Upper lobe of left lung (tissue), 6 donors: ENCODE measurements around the gene RSL1D1. TPM values are rescaled to one million over a fixed set of nuclear protein-coding genes. Genes with fewer than 3 reads are reported as not detected.

Experiments used
- ATAC-seq, 2 donors: fragments of 200-7000 bp; cut with Tn5 transposase; one replicate each; pipeline ENCODE4 v1.9.1; 2022; ENCODE audit warnings: mild to moderate bottlenecking in 2 of 2, moderate library complexity in 2 of 2; ENCODE audit not compliant: low FRiP score in 2 of 2
- DNase-seq, 2 donors: peaks; one replicate each; pipeline ENCODE4 v3.0.0-alpha.2; 2019 to 2020
- H3K27ac ChIP-seq, 4 donors: fragments of 200-600 bp; sonication (generic); one replicate each; pipeline ENCODE4 v1.5.1; 2016 to 2019
- H3K27me3 ChIP-seq, 4 donors: fragments of 200-600 bp; sonication (generic); one replicate each; pipeline ENCODE4 v1.5.1; 2017 to 2019
- H3K36me3 ChIP-seq, 4 donors: fragments of 200-600 bp; sonication (generic); one replicate each; pipeline ENCODE4 v1.5.1; 2016 to 2019
- H3K4me1 ChIP-seq, 4 donors: fragments of 200-600 bp; sonication (generic); one replicate each; pipeline ENCODE4 v1.5.1; 2018 to 2019
- H3K4me3 ChIP-seq, 4 donors: fragments of 200-600 bp; sonication (generic); one replicate each; pipeline ENCODE4 v1.5.1; 2017 to 2019; ENCODE audit warnings: mild to moderate bottlenecking in 2 of 4, moderate library complexity in 1 of 4
- H3K9me3 ChIP-seq, 4 donors: fragments of 200-600 bp; sonication (generic); one replicate each; pipeline ENCODE4 v1.5.1; 2018 to 2019
- CTCF ChIP-seq, 6 experiments: fragments of 450-650 bp in 4 of 6; fragments of 200-600 bp in 2 of 6; sonication (generic) in 2 of 6; IDR thresholded peaks; one replicate each; pipeline ENCODE4 v1.5.1; 2016 to 2019; ENCODE audit warnings: antibody characterized with exemption in 6 of 6
- EP300 ChIP-seq, 4 donors: sonication (generic); formaldehyde crosslinking; IDR thresholded peaks; one replicate each; pipeline ENCODE4 v1.5.1; 2017; ENCODE audit warnings: antibody characterized with exemption in 4 of 4, control low read depth in 2 of 4
- POLR2A ChIP-seq, 4 donors: fragments of 450-650 bp; IDR thresholded peaks; one replicate each; pipeline ENCODE4 v1.5.1; 2016 to 2017; ENCODE audit warnings: antibody characterized with exemption in 4 of 4, mild to moderate bottlenecking in 2 of 4
- POLR2AphosphoS5 ChIP-seq, 2 donors: sonication (generic); formaldehyde crosslinking; IDR thresholded peaks; one replicate each; pipeline ENCODE4 v1.5.1; 2017; ENCODE audit warnings: antibody characterized with exemption in 2 of 2
- WGBS, 2 donors: methylation state at CpG; one replicate each; pipeline ENCODE4 v1.1.5; 2017 to 2018; 5-methylcytosine and 5-hydroxymethylcytosine counted together
- total RNA-seq, 6 donors: library from RNA; depleted of rRNA in 4 of 6; stranded (reverse); fragments of >200 nt in 4 of 6; gene quantifications; one replicate each; pipeline versions ENCODE4 v1.1.0 to v1.2.1, GENCODE V29; 2016 to 2021
- donor health status: DM: no; HTN: no; CAD: no; lungs with moderate emphysema.
- donor health status: DM: no; HTN: yes; CAD: no; lungs with severe emphysema.

The RSL1D1 gene
- total RNA-seq, 6 donors from 2014 or later, result 77.8 to 121 (median 108) TPM

DNA sequence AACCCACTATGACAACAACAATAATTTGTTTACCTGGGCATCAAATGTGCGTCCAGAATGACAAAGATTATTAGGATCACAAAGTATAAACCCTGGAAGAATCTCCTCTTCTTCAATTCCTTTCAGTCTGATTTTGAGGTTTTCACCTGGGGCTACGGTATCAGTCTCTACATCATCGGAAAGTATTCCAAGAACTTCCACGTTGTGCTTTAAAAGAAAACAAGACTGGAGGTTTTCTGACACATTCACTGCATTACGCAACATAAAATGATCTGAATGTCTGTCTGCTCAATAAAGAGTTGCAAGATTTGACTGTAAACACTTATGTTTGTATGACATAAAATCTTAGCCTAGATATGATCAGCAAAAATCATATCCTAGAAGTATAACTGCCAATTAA lies 26.0 kb upstream of the RSL1D1 start:
- Histone ChIP-seq H3K27me3 (no peaks in the 10 kb centered on the region), H3K27ac (no peak overlapping the region), H3K9me3 (no peaks in the 10 kb centered on the region), H3K4me3 (no peak overlapping the region), H3K36me3 (peaks cover 16 to 98% (median 77%) of the 10 kb centered on the region in 4 donors), H3K4me1 (no peaks in the 10 kb centered on the region)
- ATAC-seq, result no peak
- no peak for DNase-seq
- 85 to 88% methylated on average over 5 of the region's 5 CpGs for WGBS, 2 donors
- no peak for TF ChIP-seq POLR2AphosphoS5 (IDR thresholded peaks at IDR 0.05)
- TF ChIP-seq EP300 (IDR thresholded peaks at IDR 0.05), result no peak

- TF ChIP-seq CTCF (IDR thresholded peaks at IDR 0.05), result no peak
- no peak for TF ChIP-seq POLR2AphosphoS5 (IDR thresholded peaks at IDR 0.05)
- no peak for TF ChIP-seq POLR2A (IDR thresholded peaks at IDR 0.05)
- no peak for TF ChIP-seq EP300 (IDR thresholded peaks at IDR 0.05)
- WGBS, 2 donors, result 90 to 93% methylated on average over 11 to 12 of the region's 12 CpGs
- no peaks in the 10 kb centered on the region for H3K9me3 ChIP-seq
- H3K4me1 ChIP-seq, result peaks cover 4 to 7% (median 5%) of the 10 kb centered on the region in 4 donors
- H3K27me3 ChIP-seq, result no peaks in the 10 kb centered on the region
- no peak overlapping the region for H3K4me3 ChIP-seq
- ATAC-seq, result no peak
- H3K36me3 ChIP-seq, result peaks cover 11 to 97% (median 70%) of the 10 kb centered on the region in 4 donors
- DNase-seq, result peak in 1 of 2 donors; percentile 66
- H3K27ac ChIP-seq, result no peak overlapping the region
Observed at GRCh38 chr16:11876306-11876705, 25.0 kb upstream of the RSL1D1 start.

- H3K9me3 ChIP-seq, result no peaks in the 10 kb centered on the region
- H3K4me1 ChIP-seq, result peaks cover 4 to 11% (median 8%) of the 10 kb centered on the region in 4 donors
- DNase-seq (no peak), ATAC-seq (no peak)
- no peak overlapping the region for H3K4me3 ChIP-seq
- H3K36me3 ChIP-seq, result peaks cover 11 to 97% (median 64%) of the 10 kb centered on the region in 4 donors
- H3K27ac ChIP-seq, result no peak overlapping the region
- TF ChIP-seq CTCF (IDR thresholded peaks at IDR 0.05), result no peak
- no peak for TF ChIP-seq POLR2AphosphoS5 (IDR thresholded peaks at IDR 0.05)
- no peak for TF ChIP-seq EP300 (IDR thresholded peaks at IDR 0.05)
- TF ChIP-seq POLR2A (IDR thresholded peaks at IDR 0.05), result no peak
- WGBS, 2 donors, result 84 to 89% methylated on average over 5 of the region's 5 CpGs
- no peaks in the 10 kb centered on the region for H3K27me3 ChIP-seq
Observed at GRCh38 chr16:11875721-11876120, 24.4 kb upstream of the RSL1D1 start.

DNA sequence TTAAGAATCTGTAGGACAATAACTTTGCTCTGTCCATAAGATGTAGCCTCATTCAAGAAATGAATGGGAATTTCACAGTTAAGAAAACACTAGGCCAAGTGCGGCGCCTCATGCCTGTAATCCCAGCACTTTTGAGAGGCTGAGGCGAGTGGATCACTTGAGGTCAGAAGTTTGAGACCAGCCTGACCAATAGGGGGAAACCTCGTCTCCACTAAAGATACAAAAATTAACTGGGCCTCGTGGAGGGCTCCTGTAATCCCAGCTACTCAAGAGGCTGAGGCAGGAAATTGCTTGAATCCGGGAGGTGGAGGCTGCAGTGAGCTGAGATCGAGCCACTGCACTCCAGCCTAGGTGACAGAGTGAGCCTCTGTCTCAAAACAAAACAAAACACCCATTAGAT lies 19.9 kb upstream of the RSL1D1 start:
- ATAC-seq, result no peak
- Histone ChIP-seq H3K4me1 (peaks cover 7 to 13% (median 10%) of the 10 kb centered on the region in 4 donors), H3K27me3 (no peaks in the 10 kb centered on the region), H3K4me3 (no peak overlapping the region), H3K27ac (no peak overlapping the region), H3K9me3 (no peaks in the 10 kb centered on the region), H3K36me3 (peaks cover 2 to 76% (median 36%) of the 10 kb centered on the region in 4 donors)
- 26 to 45% methylated on average over 7 of the region's 7 CpGs for WGBS, 2 donors
- TF ChIP-seq EP300 (IDR thresholded peaks at IDR 0.05) (no peak), CTCF (IDR thresholded peaks at IDR 0.05) (peak in 1 of 6 experiments; percentile 26)
- DNase-seq, result peak in 1 of 2 donors; percentile 59

GRCh38 chr16:11870399-11870798 lies 19.1 kb upstream of the RSL1D1 start:
- H3K36me3 ChIP-seq, result peaks cover 0 to 68% (median 30%) of the 10 kb centered on the region in 4 donors
- DNase-seq (no peak), ATAC-seq (no peak)
- no peak overlapping the region for H3K4me3 ChIP-seq
- no peak overlapping the region for H3K27ac ChIP-seq
- peaks cover 7 to 13% (median 10%) of the 10 kb centered on the region in 4 donors for H3K4me1 ChIP-seq
- H3K27me3 ChIP-seq, result no peaks in the 10 kb centered on the region
- TF ChIP-seq POLR2AphosphoS5 (IDR thresholded peaks at IDR 0.05), result no peak
- TF ChIP-seq POLR2A (IDR thresholded peaks at IDR 0.05), result no peak
- no peak for TF ChIP-seq EP300 (IDR thresholded peaks at IDR 0.05)
- no peak for TF ChIP-seq CTCF (IDR thresholded peaks at IDR 0.05)
- no peaks in the 10 kb centered on the region for H3K9me3 ChIP-seq
- WGBS, 2 donors, result 51 to 52% methylated on average over 3 of the region's 3 CpGs
